Left forelimb (tissue), 1 donor: ENCODE measurements around the gene LDHA.
"Not testable (repeated sequence)": the region's sequence is repeated elsewhere in the genome, so short reads cannot be mapped to it uniquely, and the experiment has no call there.

ENCODE experiments used
- DNase-seq: peaks from one replicate; pipeline ENCODE4 v3.0.0-alpha.2; 2018; ENCODE audit warnings: low spot score

LDHA gene

DNA sequence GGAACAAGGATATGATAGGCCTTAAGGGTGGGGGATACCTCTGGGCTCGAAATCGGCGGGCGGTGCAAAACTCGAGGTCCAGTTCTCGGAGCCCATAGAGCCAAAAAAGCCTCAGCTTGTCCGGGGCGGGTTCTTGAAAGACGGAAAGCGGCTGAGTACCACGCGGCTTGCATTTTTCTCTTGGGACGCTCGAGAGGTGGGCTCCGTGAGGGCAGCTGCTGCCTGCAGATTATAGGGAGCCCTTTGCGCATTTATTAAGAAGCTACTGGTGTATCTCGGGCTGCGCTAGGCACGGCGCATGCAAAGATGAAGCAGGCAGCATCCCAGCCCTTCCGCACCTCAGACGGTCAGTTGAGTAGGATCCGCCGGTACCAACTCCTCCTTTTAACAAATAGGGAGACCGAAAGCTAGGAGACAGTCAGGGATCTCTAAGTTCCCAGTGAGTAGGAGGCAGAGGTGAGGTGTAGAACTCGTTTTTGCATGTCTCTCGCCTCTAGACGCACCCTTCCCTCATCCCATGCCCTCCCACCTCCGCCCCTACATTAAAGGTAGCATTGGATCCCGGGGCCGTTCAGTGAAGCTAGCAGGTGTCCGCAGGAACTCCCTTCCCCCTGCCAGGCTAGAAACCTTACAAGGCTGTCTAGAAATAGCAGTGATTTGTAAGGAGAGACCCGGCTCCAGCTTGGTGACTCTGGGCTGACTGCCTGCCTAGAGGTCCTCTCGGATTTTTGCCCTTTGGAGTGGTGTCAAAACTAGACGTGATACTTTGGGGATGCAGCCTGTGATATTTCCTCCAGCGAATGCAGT, 768 bp downstream of the LDHA start:
- DNase-seq, result no peak

DNA sequence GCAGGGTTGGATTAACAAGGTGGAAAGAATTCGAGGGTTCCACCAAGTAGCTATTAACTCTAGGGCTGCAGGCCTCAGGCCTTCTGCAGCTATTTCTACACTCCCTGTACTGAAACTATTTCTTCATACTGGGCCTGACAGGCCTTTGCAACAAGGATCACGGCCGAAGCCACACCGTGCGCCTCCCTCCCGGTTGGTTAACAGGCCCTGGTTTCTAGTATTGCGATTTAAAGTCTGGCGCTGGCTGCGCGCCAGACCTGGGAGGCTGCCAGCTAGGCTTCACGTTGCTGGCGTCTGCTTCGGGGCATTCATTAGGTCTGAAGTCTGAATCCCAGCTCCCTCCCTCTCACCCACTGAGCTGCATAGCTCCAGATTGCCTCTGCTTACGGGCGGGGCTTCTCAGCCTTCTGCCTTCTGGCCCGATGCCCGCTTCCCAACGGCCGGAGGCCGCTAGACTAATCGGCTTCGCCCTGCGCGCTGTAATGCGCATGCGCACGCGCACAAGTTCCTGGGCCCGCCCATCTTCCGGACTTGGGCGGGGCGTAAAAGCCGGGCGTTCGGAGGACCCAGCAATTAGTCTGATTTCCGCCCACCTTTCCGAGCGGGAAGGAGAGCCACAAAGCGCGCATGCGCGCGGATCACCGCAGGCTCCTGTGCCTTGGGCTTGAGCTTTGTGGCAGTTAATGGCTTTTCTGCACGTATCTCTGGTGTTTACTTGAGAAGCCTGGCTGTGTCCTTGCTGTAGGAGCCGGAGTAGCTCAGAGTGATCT, 1.6 kb downstream of the LDHA start:
- DNase-seq, result peak; percentile 98

DNA sequence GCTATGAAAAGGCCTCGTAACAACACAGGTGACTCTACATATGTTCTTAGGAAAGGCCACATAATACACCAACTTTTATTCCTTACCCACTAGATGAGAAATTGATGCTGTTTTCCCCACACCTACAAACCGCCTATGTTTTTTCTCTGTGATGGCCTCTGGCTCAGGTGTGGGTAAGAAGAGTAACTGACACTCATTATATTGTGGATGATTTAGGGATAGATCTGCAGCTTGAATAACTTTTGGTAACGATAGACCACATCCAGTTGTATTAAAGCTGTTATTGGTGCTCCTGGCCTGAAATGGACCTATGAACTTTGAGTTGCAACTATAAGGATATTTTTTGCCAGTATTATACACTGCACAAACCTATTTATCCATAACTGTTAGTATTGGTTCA, 3.6 kb downstream of the LDHA start:
- DNase-seq, result no peak

DNA sequence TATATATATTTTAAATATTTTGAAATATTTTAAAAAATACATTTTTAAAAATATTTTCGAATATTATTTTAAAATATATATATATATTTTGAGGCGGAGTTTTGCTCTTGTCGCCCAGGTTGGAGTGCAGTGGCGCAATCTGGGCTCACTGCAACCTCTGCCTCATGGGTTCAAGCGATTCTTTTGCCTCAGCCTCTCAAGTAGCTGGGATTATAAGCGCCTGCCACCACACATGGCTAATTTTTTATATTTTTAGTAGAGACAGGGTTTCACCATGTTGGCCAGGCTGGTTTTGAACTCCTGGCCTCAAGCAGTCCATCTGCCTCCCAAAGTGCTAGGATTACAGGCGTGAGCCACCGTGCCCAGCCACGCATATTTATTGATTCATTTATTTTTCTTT, 6.7 kb downstream of the LDHA start:
- DNase-seq, result not testable (repeated sequence)

DNA sequence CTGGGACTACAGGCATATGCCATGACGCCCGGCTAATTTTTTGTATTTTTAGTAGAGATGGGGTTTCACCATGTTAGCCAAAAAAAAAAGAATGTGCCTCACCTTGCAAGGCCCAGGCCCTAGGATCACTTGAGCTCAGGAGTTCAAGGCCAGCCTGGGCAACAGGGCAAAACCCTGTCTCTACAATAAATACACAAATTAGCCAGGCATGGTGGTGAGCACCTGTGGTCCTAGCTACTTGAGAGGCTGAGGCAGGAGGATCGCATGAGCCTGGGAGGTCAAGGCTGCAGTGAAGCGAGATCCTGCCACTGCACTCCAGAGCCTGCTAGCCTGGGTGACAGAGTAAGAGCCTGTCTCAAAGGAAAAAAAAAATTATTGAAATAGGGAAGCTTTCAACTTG, 9.7 kb downstream of the LDHA start:
- DNase-seq, result no peak

DNA sequence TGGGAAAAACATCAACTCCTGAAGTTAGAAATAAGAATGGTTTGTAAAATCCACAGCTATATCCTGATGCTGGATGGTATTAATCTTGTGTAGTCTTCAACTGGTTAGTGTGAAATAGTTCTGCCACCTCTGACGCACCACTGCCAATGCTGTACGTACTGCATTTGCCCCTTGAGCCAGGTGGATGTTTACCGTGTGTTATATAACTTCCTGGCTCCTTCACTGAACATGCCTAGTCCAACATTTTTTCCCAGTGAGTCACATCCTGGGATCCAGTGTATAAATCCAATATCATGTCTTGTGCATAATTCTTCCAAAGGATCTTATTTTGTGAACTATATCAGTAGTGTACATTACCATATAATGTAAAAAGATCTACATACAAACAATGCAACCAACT, 13.0 kb downstream of the LDHA start:
- DNase-seq, result not testable (repeated sequence)

DNA sequence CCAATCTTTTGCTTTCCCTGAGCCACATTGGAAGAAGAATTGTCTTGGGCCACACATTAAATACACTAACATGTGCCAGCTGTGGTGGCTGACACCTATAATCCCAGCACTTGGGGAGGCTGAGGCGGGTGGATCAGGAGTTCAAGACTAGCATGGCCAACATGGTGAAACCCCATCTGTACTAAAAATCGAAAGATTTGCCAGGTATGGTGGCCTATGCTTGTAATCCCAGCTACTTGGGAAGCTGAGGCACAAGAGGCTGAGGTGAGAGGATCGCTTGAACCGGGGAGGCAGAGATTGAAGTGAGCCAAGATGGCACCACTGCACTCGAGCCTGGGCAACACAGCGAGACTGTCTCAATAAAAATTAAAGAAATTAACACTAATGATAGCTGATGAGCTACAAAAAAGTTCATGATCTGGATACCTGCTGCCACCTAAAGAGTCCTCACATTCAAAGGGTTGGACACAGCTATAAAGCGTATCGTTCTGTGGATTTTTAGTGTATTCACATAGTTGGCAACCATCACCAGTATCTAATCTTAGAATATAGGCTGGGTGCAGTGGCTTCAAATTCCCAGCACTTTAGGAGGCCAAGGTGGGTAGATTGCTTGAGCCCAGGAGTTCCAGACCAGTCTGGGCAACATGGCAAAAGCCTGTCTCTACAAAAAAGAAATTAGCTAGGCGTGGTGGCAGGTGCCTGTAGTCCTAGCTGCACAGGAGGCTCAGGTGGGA, 14.4 kb downstream of the LDHA start:
- DNase-seq, result no peak

DNA sequence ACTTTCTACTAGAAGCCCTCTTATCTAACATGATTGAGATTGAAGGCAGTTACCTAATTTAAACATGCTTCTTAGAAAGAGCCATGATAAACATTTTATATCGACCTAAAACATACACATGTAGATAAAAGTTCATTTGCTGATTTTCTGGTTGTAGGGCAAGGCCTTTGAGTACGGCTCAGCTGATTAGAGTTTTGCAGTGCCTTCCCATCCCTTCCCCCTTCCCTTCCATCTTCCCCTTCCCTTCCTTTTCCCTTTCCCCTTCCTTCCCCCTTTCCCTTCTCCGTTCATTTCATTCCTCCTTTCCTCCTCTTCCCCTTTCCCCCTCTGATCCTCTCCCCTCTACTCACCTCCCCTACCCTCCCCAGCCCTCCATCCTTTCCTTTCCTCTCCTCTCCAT, 22.1 kb downstream of the LDHA start:
- no peak for DNase-seq

DNA sequence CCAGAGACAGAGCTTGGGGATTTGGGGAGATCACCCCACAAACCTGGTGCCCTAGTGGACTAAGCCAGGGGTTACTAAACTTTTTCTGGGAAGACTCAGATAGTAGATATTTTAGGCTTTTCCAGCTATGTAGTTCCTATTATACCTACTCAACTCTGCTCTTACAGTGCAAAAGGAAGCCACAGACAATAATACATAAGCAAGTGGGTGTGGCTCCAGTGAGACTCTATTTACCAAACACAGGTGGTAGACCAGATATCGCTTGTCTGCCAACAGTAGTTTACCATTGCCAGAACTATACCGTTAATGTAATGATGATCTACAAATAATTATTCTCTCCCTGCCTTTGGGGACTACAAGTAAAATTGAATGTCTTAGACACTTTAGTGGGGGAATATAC, 24.7 kb downstream of the LDHA start:
- no peak for DNase-seq

DNA sequence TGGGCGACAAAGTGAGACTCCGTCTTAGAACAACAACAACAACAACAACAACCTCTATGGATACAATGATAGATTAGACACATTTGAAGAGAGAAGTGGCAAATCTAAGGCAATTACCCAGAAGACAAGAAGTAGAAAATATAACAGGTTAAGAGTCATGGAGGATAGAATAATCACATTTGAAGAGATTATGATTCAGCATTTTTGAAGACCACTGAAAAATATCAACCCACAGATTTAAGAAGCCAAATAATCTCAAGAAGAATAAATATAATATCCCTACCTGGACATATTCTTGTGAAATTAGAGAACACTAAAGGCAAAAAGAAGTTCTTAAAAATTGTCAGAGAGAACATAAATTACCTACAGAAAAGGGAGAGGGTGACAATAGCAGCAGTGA, 25.7 kb downstream of the LDHA start:
- no peak for DNase-seq

DNA sequence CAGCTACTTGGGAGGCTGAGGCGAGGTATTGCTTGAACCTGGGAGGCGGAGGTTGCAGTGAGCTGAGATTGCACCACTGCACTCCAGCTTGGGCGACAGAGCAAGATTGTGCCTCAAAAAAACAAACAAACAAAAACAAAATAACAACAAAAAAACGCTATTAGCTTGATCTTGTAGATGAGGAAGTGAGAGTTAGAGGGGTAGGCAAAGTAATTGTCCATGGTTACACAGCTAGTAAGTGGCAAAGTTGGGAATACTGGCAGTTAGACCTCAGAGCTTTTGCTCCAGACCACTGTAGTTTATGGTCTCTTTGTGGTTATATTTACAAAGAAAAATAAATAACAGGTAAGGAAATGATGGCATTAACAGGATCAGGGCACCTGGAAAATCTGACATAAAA, 32.9 kb downstream of the LDHA start:
- DNase-seq, result no peak

DNA sequence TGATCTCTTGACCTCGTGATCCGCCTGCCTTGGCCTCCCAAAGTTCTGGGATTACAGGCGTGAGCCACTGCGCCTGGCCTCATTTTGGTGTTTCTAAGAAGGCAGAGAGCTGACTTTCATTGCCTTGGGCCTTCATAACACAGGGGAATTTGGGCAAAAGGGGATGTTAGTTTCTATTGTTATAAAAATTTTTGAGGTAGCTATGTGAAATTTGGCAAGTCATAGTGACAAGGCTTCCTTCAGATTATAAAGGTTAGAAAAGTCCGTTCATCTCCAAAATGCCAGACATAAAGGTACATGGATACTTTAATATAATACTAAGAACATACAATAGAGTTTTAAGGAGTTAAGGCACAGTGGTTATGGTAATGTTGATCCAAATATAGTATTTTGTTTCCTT, 35.0 kb downstream of the LDHA start:
- no peak for DNase-seq

DNA sequence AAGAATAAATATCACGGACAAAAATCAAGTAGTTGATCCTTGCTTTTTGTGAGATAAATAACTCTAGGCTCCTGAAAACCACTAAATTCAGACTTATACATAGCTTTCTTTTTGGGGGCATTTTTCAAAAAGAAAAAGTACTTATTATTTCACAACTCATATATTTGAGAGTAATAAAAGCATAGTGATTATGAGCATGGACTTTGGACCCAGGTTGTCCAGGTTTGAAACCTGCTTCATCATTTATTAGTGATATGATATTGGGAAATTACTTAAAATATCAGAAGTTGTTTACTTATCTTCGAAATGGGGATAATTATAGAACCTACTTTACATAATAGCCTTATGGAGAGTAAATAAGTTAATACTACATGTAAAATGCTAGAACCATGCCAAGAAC, 44.3 kb downstream of the LDHA start:
- no peak for DNase-seq

DNA sequence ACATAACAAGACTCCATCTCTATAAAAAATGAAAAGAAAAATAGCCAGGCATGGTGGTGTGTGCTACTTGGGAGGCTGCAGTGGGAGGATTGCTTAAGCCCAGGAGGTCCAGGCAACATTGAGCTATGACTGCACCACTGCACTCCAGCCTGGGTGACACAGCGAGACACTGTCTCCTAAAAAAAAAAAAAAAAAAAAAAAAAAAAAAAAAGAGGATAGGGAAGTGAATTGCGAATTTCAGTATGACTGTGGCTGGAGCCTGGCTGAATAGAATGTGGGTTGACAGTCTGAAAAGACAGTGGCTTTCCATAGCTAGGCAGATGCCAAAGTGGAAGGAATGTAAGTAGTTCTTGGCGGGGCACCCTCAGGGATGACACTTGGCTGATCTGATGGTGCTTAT, 54.9 kb downstream of the LDHA start:
- DNase-seq, result no peak

DNA sequence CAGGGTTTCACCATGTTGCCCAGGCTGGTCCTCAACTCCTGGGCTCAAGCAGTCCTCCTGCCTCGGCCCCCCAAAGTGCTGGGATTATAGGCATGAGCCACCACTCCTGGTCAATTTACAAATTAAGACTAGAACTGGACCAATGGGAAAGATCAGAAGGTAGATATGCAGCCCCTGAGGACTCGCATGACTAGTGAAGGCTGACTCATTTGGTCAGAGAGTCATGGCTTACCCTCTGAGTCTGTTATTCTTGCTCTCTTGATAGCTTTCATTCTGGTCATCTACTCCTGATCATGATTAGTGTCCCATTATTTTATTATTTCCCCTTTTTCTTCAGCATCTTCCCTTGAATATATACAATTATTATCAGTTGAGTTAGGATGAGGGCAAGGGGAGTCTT, 58.6 kb downstream of the LDHA start:
- no peak for DNase-seq

DNA sequence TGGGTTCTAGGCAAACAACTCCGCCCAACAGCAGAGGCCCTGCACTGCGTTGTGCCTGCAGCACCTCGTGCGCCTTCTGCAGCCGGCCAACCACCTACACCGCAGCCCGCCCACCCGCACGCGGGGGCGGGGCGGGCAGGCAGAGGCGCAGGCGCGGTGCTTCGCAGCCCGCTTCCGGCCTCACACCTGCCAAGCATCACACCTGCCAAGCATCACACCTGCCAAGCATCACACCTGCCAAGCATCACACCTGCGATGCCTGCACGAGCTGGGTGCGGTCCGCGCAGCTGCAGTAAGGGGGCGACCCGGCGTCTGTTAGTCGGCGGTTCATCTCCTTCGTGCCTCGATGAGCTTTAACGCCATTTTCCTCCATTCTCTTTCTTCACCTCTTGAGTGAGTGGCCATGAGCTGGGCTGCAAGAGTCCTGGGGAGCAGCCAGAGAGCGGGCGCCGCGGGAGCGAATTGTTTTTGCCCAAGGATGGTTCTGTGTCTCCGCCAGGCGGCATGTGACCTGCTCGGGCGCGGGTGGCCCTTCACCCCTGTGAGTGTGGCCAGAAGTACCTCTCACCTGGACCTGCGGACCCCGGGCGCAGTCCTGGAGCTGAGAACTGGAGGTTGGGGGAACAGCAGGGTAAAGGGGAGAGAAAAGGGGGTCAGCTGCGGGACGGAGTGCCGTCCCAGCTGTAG, 61.5 kb downstream of the LDHA start, which contains the start of gene LDHAL6A:
Gene LDHAL6A (plus strand): TSS at position 171 of the 687 bp plus-strand sequence. CDS start 825 bp downstream, outside the sequence.
- DNase-seq, result no peak

DNA sequence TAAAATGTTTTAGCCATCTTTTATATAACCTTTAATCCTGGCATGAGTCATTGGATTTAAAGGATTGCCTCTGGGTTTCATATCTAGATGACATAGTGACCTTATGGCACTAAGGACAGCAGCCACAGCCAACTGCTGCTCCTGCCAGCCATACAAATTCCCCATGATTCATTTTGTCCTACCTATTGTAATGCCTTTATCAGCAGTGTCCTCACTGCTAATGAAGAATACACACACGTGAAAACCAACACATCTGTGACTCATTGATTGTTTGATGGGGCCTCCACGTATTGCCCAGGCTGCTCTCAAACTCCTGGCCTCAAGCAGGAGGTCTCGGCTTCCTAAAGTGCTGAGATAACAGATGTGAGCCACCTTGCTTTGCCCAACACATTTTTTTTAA, 63.1 kb downstream of the LDHA start:
- no peak for DNase-seq
